GM23338 (cell line): ENCODE results near the gene CNGB1. TPM values are rescaled to one million over a fixed set of nuclear protein-coding genes. Genes with fewer than 3 reads are reported as not detected.

ENCODE experiments used
- ATAC-seq: fragments of 200-7000 bp; cut with Tn5 transposase; 3 replicates; pipeline ENCODE4 v1.9.1; 2020
- DNase-seq: peaks from one replicate; pipeline ENCODE4 v3.0.0-alpha.2; 2015; ENCODE audit warnings: low spot score
- H2AFZ ChIP-seq: fragments of 200-600 bp; sonication (generic); 2 replicates; pipeline ENCODE4 v1.8.0; 2016; ENCODE audit warnings: antibody characterized with exemption, mild to moderate bottlenecking, moderate library complexity
- H3F3A ChIP-seq: fragments of 200-600 bp; sonication (generic); replicated peaks from 2 replicates; pipeline ENCODE4 v1.8.0; 2017; ENCODE audit warnings: antibody characterized with exemption, mixed run types, low read depth
- H3K27ac ChIP-seq: fragments of 200-600 bp; sonication (generic); 2 replicates; pipeline ENCODE4 v1.6.1; 2016; ENCODE audit warnings: low read depth
- H3K27me3 ChIP-seq: fragments of 200-600 bp; sonication (generic); 2 replicates; pipeline ENCODE4 v1.8.0; 2016; ENCODE audit warnings: mild to moderate bottlenecking, mixed run types, moderate library complexity; ENCODE audit not compliant: insufficient read depth
- H3K36me3 ChIP-seq: fragments of 200-600 bp; sonication (generic); 2 replicates; pipeline ENCODE4 v1.8.0; 2016; ENCODE audit warnings: mild to moderate bottlenecking; ENCODE audit not compliant: insufficient read depth
- H3K4me1 ChIP-seq: fragments of 200-600 bp; sonication (generic); 2 replicates; pipeline ENCODE4 v1.8.0; 2016; ENCODE audit warnings: mild to moderate bottlenecking, moderate library complexity; ENCODE audit not compliant: insufficient read depth
- H3K4me2 ChIP-seq: fragments of 200-600 bp; sonication (generic); 2 replicates; pipeline ENCODE4 v1.7.1; 2017; ENCODE audit warnings: mixed run types
- H3K4me3 ChIP-seq: fragments of 200-600 bp; sonication (generic); 2 replicates; pipeline ENCODE4 v1.6.1; 2016; ENCODE audit warnings: mixed run types
- H3K79me2 ChIP-seq: fragments of 200-600 bp; sonication (generic); replicated peaks from 2 replicates; pipeline ENCODE4 v1.8.0; 2017; ENCODE audit warnings: mild to moderate bottlenecking; ENCODE audit not compliant: insufficient read depth
- H3K9me2 ChIP-seq: fragments of 200-600 bp; sonication (generic); 2 replicates; pipeline ENCODE4 v1.8.0; 2017; ENCODE audit not compliant: insufficient read depth
- H4K20me1 ChIP-seq: fragments of 200-600 bp; sonication (generic); replicated peaks from 2 replicates; pipeline ENCODE4 v1.8.0; 2017; ENCODE audit warnings: mild to moderate bottlenecking; ENCODE audit not compliant: insufficient read depth
- H3K27ac Mint-ChIP-seq: 2 replicates; pipeline ENCODE4 v1.8.0; 2020; ENCODE audit warnings: inconsistent platforms, mild to moderate bottlenecking, moderate library complexity, mixed read lengths
- H3K27me3 Mint-ChIP-seq: 3 replicates; pipeline ENCODE4 v1.8.0; 2022; ENCODE audit warnings: low read depth, mild to moderate bottlenecking, moderate library complexity, mixed read lengths, inconsistent platforms; ENCODE audit not compliant: insufficient read depth, poor library complexity
- H3K36me3 Mint-ChIP-seq: 3 replicates; pipeline ENCODE4 v1.8.0; 2021; ENCODE audit warnings: low read depth, mild to moderate bottlenecking, inconsistent platforms, moderate library complexity, mixed read lengths
- H3K4me1 Mint-ChIP-seq: 3 replicates; pipeline ENCODE4 v1.8.0; 2020; ENCODE audit warnings: mild to moderate bottlenecking, inconsistent platforms, mixed read lengths
- H3K4me3 Mint-ChIP-seq: 3 replicates; pipeline ENCODE4 v1.8.0; 2021; ENCODE audit warnings: moderate library complexity, mild to moderate bottlenecking, inconsistent platforms, mixed read lengths
- H3K9me3 Mint-ChIP-seq: 3 replicates; pipeline ENCODE4 v1.8.0; 2020; ENCODE audit warnings: moderate library complexity, mild to moderate bottlenecking, inconsistent platforms, mixed read lengths
- CREB1 ChIP-seq: fragments of 250-450 bp; sonication (Bioruptor Pico); IDR thresholded peaks from 2 replicates; pipeline ENCODE4 v1.5.0; 2020; ENCODE audit warnings: low read depth, mild to moderate bottlenecking, moderate library complexity
- EZH2 ChIP-seq: fragments of 200-600 bp; sonication (generic); IDR thresholded peaks from one replicate; pipeline ENCODE4 v1.8.0; 2017; ENCODE audit warnings: antibody characterized with exemption, mild to moderate bottlenecking, low read depth; ENCODE audit not compliant: unreplicated experiment
- EZH2phosphoT487 ChIP-seq: fragments of 200-600 bp; sonication (generic); IDR thresholded peaks from one replicate; pipeline ENCODE4 v1.8.1; 2018; ENCODE audit warnings: antibody characterized with exemption; ENCODE audit not compliant: unreplicated experiment
- JUNB ChIP-seq: IDR thresholded peaks from one replicate; pipeline ENCODE4 v1.6.1; 2016; ENCODE audit warnings: antibody characterized with exemption; ENCODE audit not compliant: unreplicated experiment
- NANOG ChIP-seq: IDR thresholded peaks from 2 replicates; pipeline ENCODE4 v1.6.1; 2016; ENCODE audit warnings: antibody characterized with exemption, borderline replicate concordance
- POLR2AphosphoS5 ChIP-seq: IDR thresholded peaks from 2 replicates; pipeline ENCODE4 v1.6.1; 2016; ENCODE audit warnings: antibody characterized with exemption, low read depth
- STAT1 ChIP-seq: IDR thresholded peaks from one replicate; pipeline ENCODE4 v1.6.1; 2016; ENCODE audit warnings: antibody characterized with exemption; ENCODE audit not compliant: unreplicated experiment
- ZNF114 ChIP-seq: fragments of 250-450 bp; sonication (Bioruptor Pico); IDR thresholded peaks from 2 replicates; pipeline ENCODE4 v1.5.0; 2020; ENCODE audit warnings: mild to moderate bottlenecking, moderate library complexity
- ZNF331 ChIP-seq: fragments of 250-450 bp; sonication (Bioruptor Pico); IDR thresholded peaks from 2 replicates; pipeline ENCODE4 v1.5.0; 2020; ENCODE audit warnings: low read depth, mild to moderate bottlenecking, moderate library complexity
- polyA plus RNA-seq: library from polyadenylated mRNA; unstranded; fragments of >200 nt; fragmentation: Nextera tagmentation; extraction: Ambion mirVana; gene quantifications from 2 replicates; pipeline ENCODE4 v1.2.1, GENCODE V29; 2016
- total RNA-seq: library from RNA; depleted of rRNA; stranded (reverse); fragments of >200 nt; shearing (Covaris generic); gene quantifications from 2 replicates; pipeline ENCODE4 v1.2.3, GENCODE V29; 2014
- TF ChIP-seq, protein P1 (sequence below): IDR thresholded peaks from 2 replicates; pipeline ENCODE4 v1.6.1; 2016; ENCODE audit warnings: antibody characterized with exemption
- TF ChIP-seq, protein P2 (sequence below): IDR thresholded peaks from one replicate; pipeline ENCODE4 v1.6.1; 2018; ENCODE audit warnings: antibody characterized with exemption; ENCODE audit not compliant: unreplicated experiment
- TF ChIP-seq, protein P3 (sequence below), 2 experiments: fragments of 200-600 bp in 1 of 2; sonication (generic) in 1 of 2; conservative IDR thresholded peaks; 2 replicates each; pipeline versions ENCODE4 v1.5.1 to v1.6.1; 2016 to 2017; ENCODE audit warnings: antibody characterized with exemption in 2 of 2, low read depth in 2 of 2, mild to moderate bottlenecking in 2 of 2, moderate library complexity in 1 of 2

Gene CNGB1
- total and polyA plus RNA-seq, 2 experiments from 2014 or later, result not detected

DNA sequence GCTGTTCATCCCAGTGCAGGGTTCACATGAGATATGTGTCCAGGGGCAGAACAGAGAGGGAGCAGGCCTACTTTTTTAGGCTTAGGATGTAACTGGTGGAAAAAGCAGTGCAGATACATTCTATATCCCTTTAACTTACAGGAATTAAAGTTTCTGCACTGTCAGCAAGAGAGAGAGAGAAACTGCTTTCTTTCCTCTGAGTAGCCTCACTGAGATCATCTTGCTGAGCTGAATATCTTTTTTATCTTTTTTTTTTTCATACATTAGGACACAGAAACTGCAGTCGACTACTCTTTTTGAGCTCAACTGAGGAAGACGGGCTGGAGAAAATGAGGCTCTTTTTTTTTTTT is 50.1 kb downstream of the CNGB1 start:
- H3K36me3 ChIP-seq, result no peaks in the 10 kb centered on the region
- H4K20me1 ChIP-seq, result no peaks in the 10 kb centered on the region
- H3K9me2 ChIP-seq, result no peaks in the 10 kb centered on the region
- Mint-ChIP-seq H3K36me3 (no peaks in the 10 kb centered on the region), H3K4me3 (no peak overlapping the region), H3K27ac (no peak overlapping the region), H3K9me3 (no peaks in the 10 kb centered on the region), H3K4me1 (no peaks in the 10 kb centered on the region), H3K27me3 (peaks cover 6% of the 10 kb centered on the region)
- H3K4me2 ChIP-seq, result no peak overlapping the region
- no peak overlapping the region for H3K4me3 ChIP-seq
- ATAC-seq (no peak), DNase-seq (no peak)
- TF ChIP-seq, protein P1, sequence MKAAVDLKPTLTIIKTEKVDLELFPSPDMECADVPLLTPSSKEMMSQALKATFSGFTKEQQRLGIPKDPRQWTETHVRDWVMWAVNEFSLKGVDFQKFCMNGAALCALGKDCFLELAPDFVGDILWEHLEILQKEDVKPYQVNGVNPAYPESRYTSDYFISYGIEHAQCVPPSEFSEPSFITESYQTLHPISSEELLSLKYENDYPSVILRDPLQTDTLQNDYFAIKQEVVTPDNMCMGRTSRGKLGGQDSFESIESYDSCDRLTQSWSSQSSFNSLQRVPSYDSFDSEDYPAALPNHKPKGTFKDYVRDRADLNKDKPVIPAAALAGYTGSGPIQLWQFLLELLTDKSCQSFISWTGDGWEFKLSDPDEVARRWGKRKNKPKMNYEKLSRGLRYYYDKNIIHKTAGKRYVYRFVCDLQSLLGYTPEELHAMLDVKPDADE, result no peak
- TF ChIP-seq, protein P2, sequence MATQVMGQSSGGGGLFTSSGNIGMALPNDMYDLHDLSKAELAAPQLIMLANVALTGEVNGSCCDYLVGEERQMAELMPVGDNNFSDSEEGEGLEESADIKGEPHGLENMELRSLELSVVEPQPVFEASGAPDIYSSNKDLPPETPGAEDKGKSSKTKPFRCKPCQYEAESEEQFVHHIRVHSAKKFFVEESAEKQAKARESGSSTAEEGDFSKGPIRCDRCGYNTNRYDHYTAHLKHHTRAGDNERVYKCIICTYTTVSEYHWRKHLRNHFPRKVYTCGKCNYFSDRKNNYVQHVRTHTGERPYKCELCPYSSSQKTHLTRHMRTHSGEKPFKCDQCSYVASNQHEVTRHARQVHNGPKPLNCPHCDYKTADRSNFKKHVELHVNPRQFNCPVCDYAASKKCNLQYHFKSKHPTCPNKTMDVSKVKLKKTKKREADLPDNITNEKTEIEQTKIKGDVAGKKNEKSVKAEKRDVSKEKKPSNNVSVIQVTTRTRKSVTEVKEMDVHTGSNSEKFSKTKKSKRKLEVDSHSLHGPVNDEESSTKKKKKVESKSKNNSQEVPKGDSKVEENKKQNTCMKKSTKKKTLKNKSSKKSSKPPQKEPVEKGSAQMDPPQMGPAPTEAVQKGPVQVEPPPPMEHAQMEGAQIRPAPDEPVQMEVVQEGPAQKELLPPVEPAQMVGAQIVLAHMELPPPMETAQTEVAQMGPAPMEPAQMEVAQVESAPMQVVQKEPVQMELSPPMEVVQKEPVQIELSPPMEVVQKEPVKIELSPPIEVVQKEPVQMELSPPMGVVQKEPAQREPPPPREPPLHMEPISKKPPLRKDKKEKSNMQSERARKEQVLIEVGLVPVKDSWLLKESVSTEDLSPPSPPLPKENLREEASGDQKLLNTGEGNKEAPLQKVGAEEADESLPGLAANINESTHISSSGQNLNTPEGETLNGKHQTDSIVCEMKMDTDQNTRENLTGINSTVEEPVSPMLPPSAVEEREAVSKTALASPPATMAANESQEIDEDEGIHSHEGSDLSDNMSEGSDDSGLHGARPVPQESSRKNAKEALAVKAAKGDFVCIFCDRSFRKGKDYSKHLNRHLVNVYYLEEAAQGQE, result no peak
- no peak for TF ChIP-seq ZNF331 (CRISPR knock-in tag)
- H2AFZ ChIP-seq, result no peak overlapping the region
- H3K27ac ChIP-seq, result no peak overlapping the region
- H3F3A ChIP-seq, result no peaks in the 10 kb centered on the region
- H3K79me2 ChIP-seq, result no peaks in the 10 kb centered on the region
- no peaks in the 10 kb centered on the region for H3K4me1 ChIP-seq
- no peaks in the 10 kb centered on the region for H3K27me3 ChIP-seq

DNA sequence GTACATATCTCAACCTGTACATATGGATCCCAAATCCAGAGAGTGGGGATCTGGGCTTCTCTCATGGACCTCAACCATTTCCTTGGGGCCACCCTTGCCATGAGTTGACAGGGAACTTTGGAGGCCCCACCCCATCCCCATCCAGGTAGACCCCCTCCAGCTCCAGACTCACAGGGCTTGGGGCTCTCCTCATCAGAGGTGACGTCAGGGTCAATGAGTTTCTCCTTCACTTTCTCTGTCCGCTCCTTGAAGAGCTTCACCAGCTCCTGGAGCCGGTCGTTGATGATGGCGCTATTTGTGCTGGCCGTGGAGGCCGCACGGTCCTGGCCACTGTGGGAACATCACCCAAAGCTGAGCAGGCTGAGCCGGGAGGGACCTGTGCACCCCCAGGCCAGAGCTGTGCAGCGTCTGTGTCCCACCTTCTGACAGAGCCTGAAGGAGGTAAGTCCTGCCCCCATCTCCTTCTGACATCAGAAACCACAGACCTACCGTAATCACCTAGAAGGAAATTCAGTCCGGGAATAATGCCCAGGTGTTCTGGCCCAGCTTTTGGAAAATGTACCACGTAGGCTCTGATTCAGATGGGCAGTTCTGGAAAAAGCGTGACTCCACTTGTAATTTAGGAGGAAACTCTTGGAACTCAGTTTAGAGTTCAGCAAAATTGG is 50.6 kb downstream of the CNGB1 start:
- Histone ChIP-seq H3K36me3 (no peaks in the 10 kb centered on the region), H3K27me3 (no peaks in the 10 kb centered on the region), H4K20me1 (no peaks in the 10 kb centered on the region), H3K4me3 (no peak overlapping the region), H3K4me1 (no peaks in the 10 kb centered on the region), H3F3A (no peaks in the 10 kb centered on the region), H3K9me2 (no peaks in the 10 kb centered on the region), H3K79me2 (no peaks in the 10 kb centered on the region), H2AFZ (no peak overlapping the region), H3K27ac (no peak overlapping the region), H3K4me2 (no peak overlapping the region)
- H3K9me3 Mint-ChIP-seq, result no peaks in the 10 kb centered on the region
- no peak overlapping the region for H3K27ac Mint-ChIP-seq
- peaks cover 6% of the 10 kb centered on the region for H3K27me3 Mint-ChIP-seq
- H3K4me3 Mint-ChIP-seq, result no peak overlapping the region
- H3K36me3 Mint-ChIP-seq, result no peaks in the 10 kb centered on the region
- no peak for DNase-seq
- no peak for ATAC-seq
- TF ChIP-seq, protein P2, result no peak
- TF ChIP-seq, protein P3, sequence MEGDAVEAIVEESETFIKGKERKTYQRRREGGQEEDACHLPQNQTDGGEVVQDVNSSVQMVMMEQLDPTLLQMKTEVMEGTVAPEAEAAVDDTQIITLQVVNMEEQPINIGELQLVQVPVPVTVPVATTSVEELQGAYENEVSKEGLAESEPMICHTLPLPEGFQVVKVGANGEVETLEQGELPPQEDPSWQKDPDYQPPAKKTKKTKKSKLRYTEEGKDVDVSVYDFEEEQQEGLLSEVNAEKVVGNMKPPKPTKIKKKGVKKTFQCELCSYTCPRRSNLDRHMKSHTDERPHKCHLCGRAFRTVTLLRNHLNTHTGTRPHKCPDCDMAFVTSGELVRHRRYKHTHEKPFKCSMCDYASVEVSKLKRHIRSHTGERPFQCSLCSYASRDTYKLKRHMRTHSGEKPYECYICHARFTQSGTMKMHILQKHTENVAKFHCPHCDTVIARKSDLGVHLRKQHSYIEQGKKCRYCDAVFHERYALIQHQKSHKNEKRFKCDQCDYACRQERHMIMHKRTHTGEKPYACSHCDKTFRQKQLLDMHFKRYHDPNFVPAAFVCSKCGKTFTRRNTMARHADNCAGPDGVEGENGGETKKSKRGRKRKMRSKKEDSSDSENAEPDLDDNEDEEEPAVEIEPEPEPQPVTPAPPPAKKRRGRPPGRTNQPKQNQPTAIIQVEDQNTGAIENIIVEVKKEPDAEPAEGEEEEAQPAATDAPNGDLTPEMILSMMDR (conservative IDR thresholded peaks at IDR 0.05; ENCODE audit: low read depth in 2 of 2), result no peak
- TF ChIP-seq POLR2AphosphoS5, result no peak
- TF ChIP-seq ZNF331 (CRISPR knock-in tag), result no peak
- TF ChIP-seq EZH2, result no peak
- TF ChIP-seq, protein P1, result no peak
- no peak for TF ChIP-seq JUNB
- no peak for TF ChIP-seq ZNF114 (CRISPR knock-in tag)
- no peak for TF ChIP-seq CREB1 (CRISPR knock-in tag)
- no peak for TF ChIP-seq EZH2phosphoT487
- no peak for TF ChIP-seq STAT1
- no peak for TF ChIP-seq NANOG
- no peaks in the 10 kb centered on the region for H3K4me1 Mint-ChIP-seq
